WERI-Rb-1 (cell line): Measurements from ENCODE around the gene PTRH2.

Source experiments
- DNase-seq: peaks from one replicate; pipeline ENCODE4 v3.0.0-alpha.2; 2020
- H3K27ac ChIP-seq: fragments of 250-450 bp; sonication (Bioruptor Pico); 2 replicates; pipeline ENCODE4 v1.5.1; 2020; ENCODE audit warnings: mild to moderate bottlenecking, moderate library complexity
- H3K27me3 ChIP-seq: fragments of 250-450 bp; sonication (Bioruptor Pico); 2 replicates; pipeline ENCODE4 v1.5.1; 2021; ENCODE audit warnings: mild to moderate bottlenecking, low read depth, moderate library complexity; ENCODE audit not compliant: insufficient read depth, severe bottlenecking
- H3K36me3 ChIP-seq: fragments of 250-450 bp; sonication (Bioruptor Pico); 2 replicates; pipeline ENCODE4 v1.5.1; 2020; ENCODE audit warnings: mild to moderate bottlenecking, moderate library complexity
- H3K4me3 ChIP-seq: 2 replicates; pipeline ENCODE4 v1.5.1; 2011; ENCODE audit warnings: low read depth, mild to moderate bottlenecking, control low read depth, low read length
- H3K9me3 ChIP-seq: fragments of 250-450 bp; sonication (Bioruptor Pico); 2 replicates; pipeline ENCODE4 v1.5.1; 2021; ENCODE audit warnings: mild to moderate bottlenecking, moderate library complexity; ENCODE audit not compliant: severe bottlenecking
- TF ChIP-seq, protein P1 (sequence below): IDR thresholded peaks from 2 replicates; pipeline ENCODE4 v1.5.1; 2011; ENCODE audit warnings: low read depth, mild to moderate bottlenecking, control low read depth, inconsistent platforms, low read length

PTRH2 gene

DNA sequence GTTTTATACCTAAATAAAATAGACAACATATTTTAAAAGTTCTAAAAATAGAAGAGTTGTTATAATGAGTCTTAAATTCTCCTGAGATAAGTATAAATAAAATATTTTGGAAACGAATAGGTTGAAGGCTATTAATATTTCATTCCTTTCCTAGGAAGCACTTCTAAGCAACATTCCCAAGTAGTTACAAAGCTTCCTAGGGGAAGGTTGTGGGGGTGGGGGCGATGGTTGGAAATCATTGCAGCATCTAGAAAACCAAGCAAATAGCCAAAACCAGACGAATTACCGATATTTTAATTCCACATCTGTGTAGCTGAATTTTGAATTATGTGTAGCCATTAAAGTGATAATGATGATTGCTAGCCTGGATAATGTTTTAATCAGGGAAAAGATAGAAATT lies 26.9 kb downstream of the PTRH2 start:
- DNase-seq, result no peak
- TF ChIP-seq, protein P1, sequence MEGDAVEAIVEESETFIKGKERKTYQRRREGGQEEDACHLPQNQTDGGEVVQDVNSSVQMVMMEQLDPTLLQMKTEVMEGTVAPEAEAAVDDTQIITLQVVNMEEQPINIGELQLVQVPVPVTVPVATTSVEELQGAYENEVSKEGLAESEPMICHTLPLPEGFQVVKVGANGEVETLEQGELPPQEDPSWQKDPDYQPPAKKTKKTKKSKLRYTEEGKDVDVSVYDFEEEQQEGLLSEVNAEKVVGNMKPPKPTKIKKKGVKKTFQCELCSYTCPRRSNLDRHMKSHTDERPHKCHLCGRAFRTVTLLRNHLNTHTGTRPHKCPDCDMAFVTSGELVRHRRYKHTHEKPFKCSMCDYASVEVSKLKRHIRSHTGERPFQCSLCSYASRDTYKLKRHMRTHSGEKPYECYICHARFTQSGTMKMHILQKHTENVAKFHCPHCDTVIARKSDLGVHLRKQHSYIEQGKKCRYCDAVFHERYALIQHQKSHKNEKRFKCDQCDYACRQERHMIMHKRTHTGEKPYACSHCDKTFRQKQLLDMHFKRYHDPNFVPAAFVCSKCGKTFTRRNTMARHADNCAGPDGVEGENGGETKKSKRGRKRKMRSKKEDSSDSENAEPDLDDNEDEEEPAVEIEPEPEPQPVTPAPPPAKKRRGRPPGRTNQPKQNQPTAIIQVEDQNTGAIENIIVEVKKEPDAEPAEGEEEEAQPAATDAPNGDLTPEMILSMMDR, result no peak
- Histone ChIP-seq H3K4me3 (no peak overlapping the region), H3K27ac (no peak overlapping the region), H3K27me3 (no peaks in the 10 kb centered on the region), H3K36me3 (peaks cover 100% of the 10 kb centered on the region), H3K9me3 (no peaks in the 10 kb centered on the region)

DNA sequence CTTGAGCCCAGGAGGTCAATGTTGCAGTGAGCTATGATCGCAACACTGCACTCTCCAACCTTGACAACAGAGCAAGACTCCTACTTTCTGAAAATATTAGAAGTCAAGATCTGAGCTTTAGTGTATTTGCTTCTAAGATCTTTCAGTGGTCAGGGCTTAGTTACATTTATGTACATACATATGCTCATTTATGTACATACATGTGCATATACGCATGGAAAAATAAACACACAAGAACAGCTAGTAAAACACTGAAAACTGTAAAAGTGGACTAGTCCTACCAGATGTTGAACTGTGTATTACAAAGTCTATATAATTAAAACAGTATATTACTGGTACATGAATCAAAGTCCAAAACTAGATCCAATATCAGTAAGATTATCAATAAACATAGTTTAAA lies 28.3 kb downstream of the PTRH2 start:
- Histone ChIP-seq H3K27me3 (no peaks in the 10 kb centered on the region), H3K9me3 (no peaks in the 10 kb centered on the region), H3K4me3 (no peak overlapping the region), H3K36me3 (peaks cover 99% of the 10 kb centered on the region), H3K27ac (no peak overlapping the region)
- no peak for DNase-seq
- TF ChIP-seq, protein P1, result no peak

DNA sequence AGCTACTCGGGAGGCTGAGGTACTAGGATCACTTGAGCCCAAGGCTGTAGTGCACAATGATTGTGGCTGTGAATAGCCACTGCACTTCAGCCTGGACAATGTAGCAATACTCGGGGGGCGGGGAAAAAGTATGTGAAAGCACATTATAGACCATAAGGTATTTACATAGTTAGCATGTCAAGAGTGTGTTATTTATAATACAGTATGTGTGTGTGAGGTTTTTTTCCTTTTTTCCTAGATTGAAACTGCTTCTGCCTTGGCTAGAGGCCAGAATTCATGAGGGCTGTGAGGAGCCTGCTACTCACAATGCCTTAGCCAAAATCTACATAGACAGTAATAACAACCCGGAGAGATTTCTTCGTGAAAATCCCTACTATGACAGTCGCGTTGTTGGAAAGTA lies 30.5 kb downstream of the PTRH2 start:
- H3K4me3 ChIP-seq, result no peak overlapping the region
- H3K36me3 ChIP-seq, result peaks cover 89% of the 10 kb centered on the region
- TF ChIP-seq, protein P1, result no peak
- H3K27ac ChIP-seq, result no peak overlapping the region
- DNase-seq, result no peak
- H3K27me3 ChIP-seq, result no peaks in the 10 kb centered on the region
- no peaks in the 10 kb centered on the region for H3K9me3 ChIP-seq

DNA sequence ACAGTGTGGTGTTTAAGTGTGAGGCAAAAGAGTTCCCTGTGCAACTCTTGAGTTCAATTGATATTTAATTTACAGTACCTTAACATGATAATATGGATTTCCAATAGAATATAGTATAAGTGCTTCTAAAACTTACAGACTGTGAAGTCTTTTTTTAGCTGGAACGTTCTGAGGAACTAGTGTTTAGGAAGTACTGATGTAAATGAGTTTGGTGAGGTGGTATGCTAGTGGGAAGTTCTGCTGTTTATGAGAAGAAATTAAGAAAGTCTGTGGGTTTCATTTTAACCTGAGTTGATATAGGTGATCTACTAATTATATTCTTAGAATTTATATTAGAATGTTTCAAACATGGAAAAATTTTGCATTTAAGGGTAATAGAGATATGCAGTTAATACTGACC lies 32.0 kb downstream of the PTRH2 start:
- H3K4me3 ChIP-seq, result no peak overlapping the region
- H3K27ac ChIP-seq, result no peak overlapping the region
- no peaks in the 10 kb centered on the region for H3K9me3 ChIP-seq
- no peaks in the 10 kb centered on the region for H3K27me3 ChIP-seq
- TF ChIP-seq, protein P1, result no peak
- peaks cover 88% of the 10 kb centered on the region for H3K36me3 ChIP-seq
- DNase-seq, result no peak

DNA sequence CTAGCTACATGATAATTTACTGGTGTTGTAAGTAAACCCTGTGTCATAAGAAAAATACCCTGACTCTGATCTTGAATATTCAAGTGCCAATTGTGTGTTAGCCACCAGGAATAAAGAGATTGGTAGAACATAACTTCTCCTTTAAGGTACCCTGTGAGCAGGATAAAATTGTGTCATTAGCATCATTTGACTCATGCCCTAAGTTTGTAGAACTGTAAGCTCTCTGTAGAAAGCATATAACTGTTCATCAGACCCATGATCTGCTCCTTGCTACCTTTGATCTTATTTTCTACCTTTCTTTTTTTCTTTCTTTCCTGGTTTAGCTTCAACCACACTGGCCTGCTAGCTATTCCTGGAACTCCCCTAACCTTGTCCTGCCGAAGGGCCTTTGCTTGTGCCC lies 35.8 kb downstream of the PTRH2 start:
- Histone ChIP-seq H3K4me3 (no peak overlapping the region), H3K27me3 (no peaks in the 10 kb centered on the region), H3K9me3 (no peaks in the 10 kb centered on the region), H3K27ac (no peak overlapping the region), H3K36me3 (peaks cover 86% of the 10 kb centered on the region)
- no peak for DNase-seq
- TF ChIP-seq, protein P1, result no peak

DNA sequence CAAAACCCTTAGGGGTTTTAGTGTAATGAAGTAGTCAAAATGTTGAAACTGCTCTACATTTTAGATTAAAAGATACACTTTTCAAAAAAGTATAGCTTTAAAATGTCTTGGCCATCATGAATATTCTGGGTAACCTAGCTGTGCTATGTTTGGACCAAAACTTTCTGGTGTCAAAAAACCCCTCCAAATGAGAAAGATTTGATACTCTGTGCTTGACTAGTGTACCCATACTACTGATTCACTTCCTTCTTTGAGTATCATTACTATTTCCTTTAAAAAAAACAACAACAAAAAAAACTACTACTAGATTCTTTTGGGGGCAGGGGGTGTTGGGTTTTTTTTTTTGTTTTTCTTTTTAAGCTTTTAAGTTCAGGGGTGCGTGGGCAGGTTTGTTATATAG lies 37.3 kb downstream of the PTRH2 start:
- H3K36me3 ChIP-seq, result peaks cover 86% of the 10 kb centered on the region
- H3K27ac ChIP-seq, result no peak overlapping the region
- H3K4me3 ChIP-seq, result no peak overlapping the region
- H3K9me3 ChIP-seq, result no peaks in the 10 kb centered on the region
- TF ChIP-seq, protein P1, result no peak
- DNase-seq, result no peak
- no peaks in the 10 kb centered on the region for H3K27me3 ChIP-seq
